ENCODE results near the gene WWP2.

The WWP2 gene

GRCh38 chr16:69918241-69918640 lies 156.1 kb downstream of the WWP2 start:
- Histone ChIP-seq H3K36me3 (ENCODE audit: control insufficient read depth, insufficient read depth, low read length) (no peaks in the 10 kb centered on the region), H3K27me3 (ENCODE audit: control insufficient read depth, insufficient read depth, low read length) (no peaks in the 10 kb centered on the region), H3K27ac (ENCODE audit: low read depth, low read length) (peak overlapping the region; percentile 26), H3K9ac (ENCODE audit: low read depth, low read length) (no peak overlapping the region; the same call in 1 of the 2 replicates), H3K9me3 (ENCODE audit: control insufficient read depth, insufficient read depth, low read length) (no peaks in the 10 kb centered on the region), H3K4me3 (ENCODE audit: low read depth, low read length) (peak overlapping the region; percentile 18; the same call in 1 of the 2 replicates), H3K4me1 (ENCODE audit: control insufficient read depth, insufficient read depth, low read length) (peaks cover 15% of the 10 kb centered on the region)

GRCh38 chr16:69921127-69921526 lies 159.0 kb downstream of the WWP2 start:
- no peaks in the 10 kb centered on the region for H3K9me3 ChIP-seq (ENCODE audit: control insufficient read depth, insufficient read depth, low read length)
- peaks cover 23% of the 10 kb centered on the region for H3K4me1 ChIP-seq (ENCODE audit: control insufficient read depth, insufficient read depth, low read length)
- H3K27me3 ChIP-seq (ENCODE audit: control insufficient read depth, insufficient read depth, low read length) = no peaks in the 10 kb centered on the region
- H3K36me3 ChIP-seq (ENCODE audit: control insufficient read depth, insufficient read depth, low read length) = peaks cover 4% of the 10 kb centered on the region; the same call in 1 of the 2 replicates
- no peak overlapping the region for H3K27ac ChIP-seq (ENCODE audit: low read depth, low read length)
- no peak overlapping the region for H3K9ac ChIP-seq (ENCODE audit: low read depth, low read length)
- no peak overlapping the region for H3K4me3 ChIP-seq (ENCODE audit: low read depth, low read length)

- no peak overlapping the region for H3K9ac ChIP-seq (ENCODE audit: low read depth, low read length)
- H3K27me3 ChIP-seq (ENCODE audit: control insufficient read depth, insufficient read depth, low read length) = no peaks in the 10 kb centered on the region
- no peaks in the 10 kb centered on the region for H3K9me3 ChIP-seq (ENCODE audit: control insufficient read depth, insufficient read depth, low read length)
- H3K27ac ChIP-seq (ENCODE audit: low read depth, low read length) = no peak overlapping the region
- H3K4me1 ChIP-seq (ENCODE audit: control insufficient read depth, insufficient read depth, low read length) = peaks cover 25% of the 10 kb centered on the region
- peaks cover 4% of the 10 kb centered on the region; the same call in 1 of the 2 replicates for H3K36me3 ChIP-seq (ENCODE audit: control insufficient read depth, insufficient read depth, low read length)
- H3K4me3 ChIP-seq (ENCODE audit: low read depth, low read length) = no peak overlapping the region
Observed at GRCh38 chr16:69922200-69922599, 160.1 kb downstream of the WWP2 start.

GRCh38 chr16:69924041-69924775 lies 162.1 kb downstream of the WWP2 start:
- Histone ChIP-seq H3K9me3 (ENCODE audit: control insufficient read depth, insufficient read depth, low read length) (no peaks in the 10 kb centered on the region), H3K27me3 (ENCODE audit: control insufficient read depth, insufficient read depth, low read length) (no peaks in the 10 kb centered on the region), H3K4me3 (ENCODE audit: low read depth, low read length) (no peak overlapping the region), H3K4me1 (ENCODE audit: control insufficient read depth, insufficient read depth, low read length) (peaks cover 21% of the 10 kb centered on the region), H3K27ac (ENCODE audit: low read depth, low read length) (no peak overlapping the region), H3K9ac (ENCODE audit: low read depth, low read length) (no peak overlapping the region), H3K36me3 (ENCODE audit: control insufficient read depth, insufficient read depth, low read length) (peaks cover 4% of the 10 kb centered on the region; the same call in 1 of the 2 replicates)

GRCh38 chr16:69924777-69925191 lies 162.7 kb downstream of the WWP2 start:
- no peak overlapping the region for H3K9ac ChIP-seq (ENCODE audit: low read depth, low read length)

GRCh38 chr16:69925311-69925710 lies 163.2 kb downstream of the WWP2 start:
- no peak overlapping the region for H3K9ac ChIP-seq (ENCODE audit: low read depth, low read length)
- no peaks in the 10 kb centered on the region for H3K9me3 ChIP-seq (ENCODE audit: control insufficient read depth, insufficient read depth, low read length)
- no peak overlapping the region for H3K27ac ChIP-seq (ENCODE audit: low read depth, low read length)
- peaks cover 21% of the 10 kb centered on the region for H3K4me1 ChIP-seq (ENCODE audit: control insufficient read depth, insufficient read depth, low read length)
- no peaks in the 10 kb centered on the region for H3K27me3 ChIP-seq (ENCODE audit: control insufficient read depth, insufficient read depth, low read length)
- no peak overlapping the region for H3K4me3 ChIP-seq (ENCODE audit: low read depth, low read length)
- peaks cover 9% of the 10 kb centered on the region for H3K36me3 ChIP-seq (ENCODE audit: control insufficient read depth, insufficient read depth, low read length)

More at GRCh38 chr16:69924777-69925191, 162.7 kb downstream of the WWP2 start:
- H3K4me1 ChIP-seq (ENCODE audit: control insufficient read depth, insufficient read depth, low read length) = peaks cover 21% of the 10 kb centered on the region
- no peaks in the 10 kb centered on the region for H3K9me3 ChIP-seq (ENCODE audit: control insufficient read depth, insufficient read depth, low read length)
- no peaks in the 10 kb centered on the region for H3K27me3 ChIP-seq (ENCODE audit: control insufficient read depth, insufficient read depth, low read length)
- H3K4me3 ChIP-seq (ENCODE audit: low read depth, low read length) = no peak overlapping the region
- H3K27ac ChIP-seq (ENCODE audit: low read depth, low read length) = no peak overlapping the region
- peaks cover 8% of the 10 kb centered on the region for H3K36me3 ChIP-seq (ENCODE audit: control insufficient read depth, insufficient read depth, low read length)

GRCh38 chr16:69926241-69926640 lies 164.1 kb downstream of the WWP2 start:
- Histone ChIP-seq H3K36me3 (ENCODE audit: control insufficient read depth, insufficient read depth, low read length) (peaks cover 9% of the 10 kb centered on the region), H3K4me1 (ENCODE audit: control insufficient read depth, insufficient read depth, low read length) (peaks cover 21% of the 10 kb centered on the region), H3K27me3 (ENCODE audit: control insufficient read depth, insufficient read depth, low read length) (no peaks in the 10 kb centered on the region)

GRCh38 chr16:69927056-69927757 lies 165.1 kb downstream of the WWP2 start:
- Histone ChIP-seq H3K36me3 (ENCODE audit: control insufficient read depth, insufficient read depth, low read length) (peaks cover 11% of the 10 kb centered on the region), H3K4me1 (ENCODE audit: control insufficient read depth, insufficient read depth, low read length) (peaks cover 21% of the 10 kb centered on the region), H3K9ac (ENCODE audit: low read depth, low read length) (no peak overlapping the region), H3K27me3 (ENCODE audit: control insufficient read depth, insufficient read depth, low read length) (no peaks in the 10 kb centered on the region), H3K27ac (ENCODE audit: low read depth, low read length) (no peak overlapping the region), H3K9me3 (ENCODE audit: control insufficient read depth, insufficient read depth, low read length) (no peaks in the 10 kb centered on the region), H3K4me3 (ENCODE audit: low read depth, low read length) (no peak overlapping the region)

More at GRCh38 chr16:69926241-69926640, 164.1 kb downstream of the WWP2 start:
- Histone ChIP-seq H3K9ac (ENCODE audit: low read depth, low read length) (no peak overlapping the region), H3K9me3 (ENCODE audit: control insufficient read depth, insufficient read depth, low read length) (no peaks in the 10 kb centered on the region), H3K4me3 (ENCODE audit: low read depth, low read length) (no peak overlapping the region), H3K27ac (ENCODE audit: low read depth, low read length) (no peak overlapping the region)

GRCh38 chr16:69928856-69929400 lies 166.8 kb downstream of the WWP2 start:
- Histone ChIP-seq H3K9ac (ENCODE audit: low read depth, low read length) (no peak overlapping the region), H3K4me1 (ENCODE audit: control insufficient read depth, insufficient read depth, low read length) (peaks cover 18% of the 10 kb centered on the region), H3K27me3 (ENCODE audit: control insufficient read depth, insufficient read depth, low read length) (no peaks in the 10 kb centered on the region), H3K36me3 (ENCODE audit: control insufficient read depth, insufficient read depth, low read length) (peaks cover 14% of the 10 kb centered on the region), H3K9me3 (ENCODE audit: control insufficient read depth, insufficient read depth, low read length) (no peaks in the 10 kb centered on the region), H3K4me3 (ENCODE audit: low read depth, low read length) (no peak overlapping the region), H3K27ac (ENCODE audit: low read depth, low read length) (no peak overlapping the region)

GRCh38 chr16:69929480-69929879 lies 167.3 kb downstream of the WWP2 start:
- Histone ChIP-seq H3K4me3 (ENCODE audit: low read depth, low read length) (no peak overlapping the region), H3K36me3 (ENCODE audit: control insufficient read depth, insufficient read depth, low read length) (peaks cover 14% of the 10 kb centered on the region), H3K4me1 (ENCODE audit: control insufficient read depth, insufficient read depth, low read length) (peaks cover 14% of the 10 kb centered on the region; the same call in 1 of the 2 replicates), H3K9me3 (ENCODE audit: control insufficient read depth, insufficient read depth, low read length) (no peaks in the 10 kb centered on the region), H3K27me3 (ENCODE audit: control insufficient read depth, insufficient read depth, low read length) (no peaks in the 10 kb centered on the region), H3K9ac (ENCODE audit: low read depth, low read length) (no peak overlapping the region), H3K27ac (ENCODE audit: low read depth, low read length) (no peak overlapping the region)
